ENCODE results near the gene PRKCA. TPM values are rescaled to one million over a fixed set of nuclear protein-coding genes. Genes with fewer than 3 reads are reported as not detected.

The PRKCA gene
- total RNA-seq, 2 experiments from 2014 or later = 63.1 to 68.9 TPM

DNA sequence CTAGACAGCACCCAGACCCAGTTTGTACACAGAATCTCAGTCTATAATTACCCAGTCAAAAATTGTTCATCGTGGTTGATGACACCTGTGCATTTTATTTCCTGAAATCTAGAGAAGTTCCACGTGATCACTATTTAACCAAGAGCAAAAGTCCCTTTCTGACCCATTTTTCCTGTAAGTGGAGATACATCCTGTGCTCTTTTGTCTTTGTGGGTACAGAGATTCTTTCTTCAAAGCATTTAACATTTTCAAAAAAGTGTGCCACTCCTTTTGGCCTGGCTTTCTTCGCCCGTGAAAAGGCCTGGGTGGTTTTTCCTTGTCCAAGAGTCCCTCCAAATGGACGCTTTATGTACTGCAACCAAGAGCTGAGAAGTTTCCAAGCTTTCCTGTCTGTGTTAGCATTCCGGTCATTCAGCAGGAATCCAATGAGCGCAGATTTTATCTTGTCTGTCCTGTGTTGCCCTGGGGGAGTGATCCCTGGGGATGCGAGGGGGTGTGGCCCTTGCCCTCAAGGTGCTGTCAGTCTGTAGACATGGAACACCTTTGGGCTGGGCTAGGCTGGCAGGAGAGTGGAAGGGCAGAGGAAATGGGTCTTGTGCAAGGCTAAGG is 371.4 kb downstream of the PRKCA start:
- peaks cover 45% of the 10 kb centered on the region for H3K4me1 Mint-ChIP-seq
- CTCF ChIA-PET = interaction anchor here (0.5 to 1.8 kb wide), 3 partner anchors 40 to 418 kb away, joined by 3 to 6 read pairs (median 3); no protein-coding TSS in a partner anchor

DNA sequence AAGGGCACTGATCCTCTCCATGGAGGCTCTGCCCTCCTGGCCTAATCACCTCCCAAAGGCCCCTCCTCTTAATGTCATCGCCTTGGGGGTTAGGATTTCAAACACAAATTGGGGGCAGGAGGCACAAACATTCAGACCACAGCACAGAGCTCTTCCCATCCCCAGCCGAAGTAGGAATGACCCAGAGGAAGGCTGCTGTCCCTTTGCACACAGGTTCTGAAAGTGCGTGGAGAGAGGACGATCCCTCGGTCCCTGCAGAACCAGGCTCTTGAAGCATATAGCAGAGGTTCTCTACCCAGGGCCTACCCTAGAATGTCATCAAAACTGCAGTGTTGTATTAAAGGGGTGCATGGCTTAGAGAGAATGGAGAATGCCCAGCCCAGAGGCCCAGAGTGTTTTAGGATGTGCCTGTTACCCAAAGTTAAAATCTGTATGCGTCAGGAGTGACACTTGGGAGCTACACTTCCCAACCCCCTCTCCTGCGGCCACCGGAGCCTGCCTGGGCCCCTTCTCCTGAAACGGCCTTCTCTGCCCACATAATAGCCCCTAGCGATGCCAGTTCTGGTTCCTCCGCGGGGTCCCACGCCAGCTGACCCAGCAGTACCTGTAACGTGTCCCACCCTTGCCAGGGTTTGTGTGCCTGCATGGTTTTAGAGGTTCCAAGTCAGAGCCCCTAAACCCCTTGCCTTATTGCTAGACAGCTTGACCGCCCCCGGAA is 373.0 kb downstream of the PRKCA start:
- Mint-ChIP-seq H3K4me3 (no peak overlapping the region), H3K27me3 (no peaks in the 10 kb centered on the region), H3K27ac (no peak overlapping the region), H3K4me1 (peaks cover 50% of the 10 kb centered on the region), H3K9me3 (ENCODE audit: low read depth) (no peaks in the 10 kb centered on the region), H3K36me3 (peaks cover 20% of the 10 kb centered on the region)
- no peak for DNase-seq
- no peak for ATAC-seq
- CTCF ChIA-PET = interaction anchor here (1.8 kb wide), 1 partner anchor 42 kb away, joined by 6 read pairs; no protein-coding TSS in a partner anchor

More for the DNA sequence above, 371.4 kb downstream of the PRKCA start:
- DNase-seq = peak; percentile 48
- ATAC-seq = peak; percentile 68
- no peak overlapping the region for H3K4me3 Mint-ChIP-seq
- no peaks in the 10 kb centered on the region for H3K9me3 Mint-ChIP-seq (ENCODE audit: low read depth)
- peak overlapping the region; percentile 78 for H3K27ac Mint-ChIP-seq
- H3K27me3 Mint-ChIP-seq = no peaks in the 10 kb centered on the region
- peaks cover 16% of the 10 kb centered on the region for H3K36me3 Mint-ChIP-seq

DNA sequence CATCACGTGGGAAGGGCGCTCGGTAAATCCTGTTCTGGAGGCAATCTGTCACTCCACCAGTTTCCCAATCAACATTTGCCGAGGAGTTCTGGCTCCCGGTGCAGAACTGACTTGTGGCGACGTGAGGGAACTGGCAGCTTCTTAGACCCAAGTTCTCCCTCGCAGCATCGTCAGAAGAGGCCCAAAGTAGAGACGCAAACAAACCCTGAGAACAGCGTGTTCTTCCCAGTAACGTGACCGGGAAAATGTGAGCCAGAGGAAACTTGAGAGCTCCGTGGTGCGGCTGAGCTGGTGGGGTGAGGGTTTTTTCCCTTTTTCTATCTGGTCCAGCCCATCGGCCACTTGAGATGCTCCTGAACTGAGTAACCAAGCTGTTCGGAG is 373.6 kb downstream of the PRKCA start:
- Mint-ChIP-seq H3K36me3 (peaks cover 20% of the 10 kb centered on the region), H3K4me1 (peaks cover 50% of the 10 kb centered on the region), H3K27me3 (no peaks in the 10 kb centered on the region), H3K4me3 (no peak overlapping the region), H3K27ac (no peak overlapping the region), H3K9me3 (ENCODE audit: low read depth) (no peaks in the 10 kb centered on the region)
- CTCF ChIA-PET = no interaction called here
- DNase-seq (no peak), ATAC-seq (no peak)

DNA sequence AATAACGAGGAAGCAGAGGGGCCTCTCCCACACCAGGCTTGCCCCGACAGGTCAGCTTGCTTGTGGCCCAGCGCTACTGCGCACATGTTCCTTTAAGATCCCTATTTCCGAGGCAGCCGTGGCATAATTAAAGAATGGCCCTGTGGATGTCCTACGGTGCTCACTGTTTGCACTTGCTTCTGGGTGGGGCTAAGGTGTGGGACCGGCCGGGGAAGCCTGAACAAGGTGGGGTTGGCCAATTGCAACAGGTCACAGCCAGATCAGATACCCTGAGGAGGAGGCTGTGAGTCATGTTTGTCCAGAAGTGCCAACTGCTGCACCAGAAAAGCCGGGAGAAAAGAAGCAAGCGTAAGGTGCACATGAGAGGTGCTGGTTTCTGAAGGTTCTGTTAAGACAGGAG is 374.0 kb downstream of the PRKCA start:
- no peak for DNase-seq
- Mint-ChIP-seq H3K4me1 (peaks cover 49% of the 10 kb centered on the region), H3K4me3 (no peak overlapping the region)

DNA sequence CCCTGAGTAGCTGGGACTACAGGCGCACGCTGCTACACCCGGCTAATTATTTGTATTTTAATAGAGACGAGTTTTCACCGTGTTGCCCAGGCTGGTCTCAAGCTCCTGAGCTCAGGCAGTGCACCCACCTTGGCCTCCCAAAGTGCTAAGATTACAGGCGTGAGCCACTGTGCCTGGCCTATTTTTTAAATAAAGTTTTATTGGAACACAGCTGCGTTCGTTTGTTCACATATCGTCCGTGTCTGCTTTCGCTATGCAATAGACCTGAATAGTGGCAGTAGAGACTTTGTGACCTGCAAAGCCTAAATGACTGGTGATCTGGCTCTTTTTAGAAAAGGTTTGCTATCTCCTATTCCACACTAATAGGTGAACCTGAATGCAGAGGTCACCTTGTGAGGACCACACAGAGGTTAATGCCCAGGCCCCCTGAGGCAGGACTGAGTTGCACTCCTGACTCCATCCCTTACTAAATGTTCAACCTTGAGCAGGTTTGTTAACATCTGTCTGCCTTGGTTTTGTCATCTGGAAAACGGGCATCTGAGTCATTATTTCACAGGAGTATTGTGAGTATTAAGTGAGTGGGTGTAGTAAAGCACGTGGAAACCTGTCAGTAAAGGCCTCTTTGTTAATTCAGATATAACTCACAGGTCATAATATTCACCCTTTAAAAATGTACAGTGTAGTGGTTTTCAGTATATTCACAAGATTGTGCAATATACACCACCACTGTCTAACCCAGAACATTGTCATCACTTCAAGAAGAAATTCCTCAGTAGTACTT is 375.0 kb downstream of the PRKCA start:
- no peak for ATAC-seq
- H3K4me3 Mint-ChIP-seq = no peak overlapping the region
- peak overlapping the region; percentile 30 for H3K27ac Mint-ChIP-seq
- H3K9me3 Mint-ChIP-seq (ENCODE audit: low read depth) = no peaks in the 10 kb centered on the region
- H3K36me3 Mint-ChIP-seq = peaks cover 20% of the 10 kb centered on the region
- DNase-seq = no peak
- H3K27me3 Mint-ChIP-seq = no peaks in the 10 kb centered on the region
- peaks cover 44% of the 10 kb centered on the region for H3K4me1 Mint-ChIP-seq
- CTCF ChIA-PET = no interaction called here

More for the DNA sequence above, 374.0 kb downstream of the PRKCA start:
- H3K27me3 Mint-ChIP-seq = no peaks in the 10 kb centered on the region
- no peak overlapping the region for H3K27ac Mint-ChIP-seq
- H3K36me3 Mint-ChIP-seq = peaks cover 20% of the 10 kb centered on the region
- CTCF ChIA-PET = no interaction called here
- no peaks in the 10 kb centered on the region for H3K9me3 Mint-ChIP-seq (ENCODE audit: low read depth)
- ATAC-seq = no peak

DNA sequence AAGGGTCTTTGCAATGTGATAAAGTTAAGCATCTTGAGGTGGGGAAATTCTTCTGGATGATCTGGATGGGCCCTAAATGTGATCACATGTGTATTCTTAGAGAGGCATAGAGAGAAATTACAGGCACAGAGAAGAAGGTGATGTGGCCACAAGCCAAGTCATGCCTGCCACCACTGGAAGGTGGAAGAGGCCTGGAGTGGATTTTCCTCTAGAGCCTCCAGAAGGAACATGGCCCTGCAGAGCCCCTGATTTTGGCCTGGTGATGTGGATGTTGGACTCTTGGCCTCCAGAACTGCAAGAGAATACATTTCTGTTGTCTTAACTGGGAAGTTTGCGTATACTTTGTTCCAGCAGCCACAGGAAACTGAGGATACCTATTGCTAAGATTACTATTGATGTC is 375.6 kb downstream of the PRKCA start:
- H3K27ac Mint-ChIP-seq = peak overlapping the region; percentile 29
- DNase-seq (no peak), ATAC-seq (no peak)
- no peak overlapping the region for H3K4me3 Mint-ChIP-seq
- CTCF ChIA-PET = no interaction called here
- peaks cover 20% of the 10 kb centered on the region for H3K36me3 Mint-ChIP-seq
- no peaks in the 10 kb centered on the region for H3K27me3 Mint-ChIP-seq
- peaks cover 42% of the 10 kb centered on the region for H3K4me1 Mint-ChIP-seq
- no peaks in the 10 kb centered on the region for H3K9me3 Mint-ChIP-seq (ENCODE audit: low read depth)

DNA sequence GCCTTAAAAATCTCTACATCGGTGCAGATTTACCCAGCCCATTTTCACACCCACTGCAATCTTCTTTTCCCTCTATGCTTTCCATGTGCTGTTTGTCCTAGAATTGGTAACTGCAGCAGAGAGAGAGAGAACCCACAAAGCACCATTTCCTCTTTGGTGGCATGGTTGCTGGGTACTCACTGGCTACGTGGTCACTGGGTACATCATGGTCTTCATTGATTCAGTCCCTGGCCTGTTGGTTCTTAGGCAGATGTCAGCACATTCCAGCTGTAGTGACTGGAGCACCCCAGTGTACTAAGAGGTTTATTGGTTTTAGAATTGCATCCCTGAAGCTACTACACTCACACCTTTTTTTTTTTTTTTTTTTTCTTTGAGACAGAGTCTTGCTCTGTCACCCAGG is 376.4 kb downstream of the PRKCA start:
- Mint-ChIP-seq H3K9me3 (ENCODE audit: low read depth) (no peaks in the 10 kb centered on the region), H3K4me3 (no peak overlapping the region), H3K27me3 (no peaks in the 10 kb centered on the region), H3K4me1 (peaks cover 35% of the 10 kb centered on the region), H3K36me3 (peaks cover 20% of the 10 kb centered on the region), H3K27ac (no peak overlapping the region)
- ATAC-seq = no peak
- no peak for DNase-seq
- CTCF ChIA-PET = no interaction called here

DNA sequence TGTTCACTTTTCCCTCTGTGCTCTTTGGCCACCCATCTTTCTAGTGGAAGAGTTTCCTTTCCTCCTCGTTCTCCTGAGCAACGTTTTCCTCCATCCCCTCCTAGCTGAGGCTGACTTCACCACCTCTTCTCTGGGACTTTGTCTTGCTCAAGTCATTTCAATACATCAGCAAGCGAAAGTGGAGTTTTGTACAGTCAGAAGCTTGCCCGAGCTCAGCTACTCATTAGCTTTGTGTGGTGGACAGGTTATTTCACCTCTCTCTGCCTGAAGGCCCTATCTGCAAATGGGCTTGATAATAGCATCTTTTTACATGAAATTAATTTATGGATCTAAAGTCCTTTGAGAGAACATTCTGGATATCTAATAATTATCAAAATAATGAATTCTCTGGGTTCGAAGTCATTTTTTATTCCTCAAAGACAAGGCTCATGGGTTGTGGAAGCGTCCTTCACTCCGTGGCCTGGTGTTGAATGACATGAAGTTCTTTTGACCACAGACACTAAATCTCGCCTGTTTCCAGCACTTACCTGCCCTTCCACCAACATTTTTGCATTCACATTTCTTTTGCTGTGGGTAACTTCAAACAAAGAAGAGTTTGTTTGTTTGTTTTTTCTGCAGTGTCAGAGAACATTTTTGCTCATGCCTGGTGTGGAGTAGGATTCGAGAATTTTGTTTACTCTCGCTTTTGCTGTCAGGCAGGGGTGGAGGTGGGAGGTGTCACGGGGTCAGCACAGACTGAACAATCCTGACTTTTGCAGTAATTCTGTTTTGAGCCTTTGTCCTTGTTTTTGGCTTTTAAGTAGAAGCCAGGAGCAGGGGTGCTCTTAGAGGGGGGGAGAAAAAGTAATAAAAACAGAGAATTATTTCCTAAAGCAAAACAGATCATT is 377.5 kb downstream of the PRKCA start:
- H3K4me3 Mint-ChIP-seq = no peak overlapping the region
- no peak overlapping the region for H3K27ac Mint-ChIP-seq
- H3K27me3 Mint-ChIP-seq = no peaks in the 10 kb centered on the region
- H3K36me3 Mint-ChIP-seq = peaks cover 20% of the 10 kb centered on the region
- ATAC-seq (no peak), DNase-seq (no peak)
- peaks cover 25% of the 10 kb centered on the region for H3K4me1 Mint-ChIP-seq
- CTCF ChIA-PET = no interaction called here
- H3K9me3 Mint-ChIP-seq (ENCODE audit: low read depth) = no peaks in the 10 kb centered on the region

DNA sequence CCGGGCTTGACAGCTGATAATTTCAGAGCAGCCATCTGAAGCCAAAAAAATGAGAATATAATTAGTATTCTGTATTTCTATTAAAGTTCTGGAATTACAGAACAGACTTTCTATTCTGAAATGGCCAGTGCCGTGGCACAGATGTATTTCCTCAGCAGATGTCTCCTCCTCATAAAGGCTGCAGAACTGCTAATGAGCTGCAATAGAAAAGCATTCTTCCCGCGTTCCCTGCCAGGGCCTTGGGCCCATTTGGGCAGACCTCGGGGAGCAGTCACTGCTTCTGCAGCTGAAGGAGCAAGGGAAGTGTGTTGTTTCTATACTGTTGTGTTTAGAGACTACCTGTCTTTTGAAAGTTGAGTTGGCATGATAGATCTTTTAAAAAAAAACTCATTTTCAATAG is 379.9 kb downstream of the PRKCA start:
- Mint-ChIP-seq H3K36me3 (peaks cover 23% of the 10 kb centered on the region), H3K27me3 (no peaks in the 10 kb centered on the region), H3K4me3 (no peak overlapping the region), H3K4me1 (peaks cover 21% of the 10 kb centered on the region), H3K9me3 (ENCODE audit: low read depth) (no peaks in the 10 kb centered on the region), H3K27ac (no peak overlapping the region)
- CTCF ChIA-PET = interaction anchor here (0.9 kb wide), 1 partner anchor 10 kb away, joined by 3 read pairs; no protein-coding TSS in a partner anchor
- ATAC-seq = no peak
- no peak for DNase-seq

DNA sequence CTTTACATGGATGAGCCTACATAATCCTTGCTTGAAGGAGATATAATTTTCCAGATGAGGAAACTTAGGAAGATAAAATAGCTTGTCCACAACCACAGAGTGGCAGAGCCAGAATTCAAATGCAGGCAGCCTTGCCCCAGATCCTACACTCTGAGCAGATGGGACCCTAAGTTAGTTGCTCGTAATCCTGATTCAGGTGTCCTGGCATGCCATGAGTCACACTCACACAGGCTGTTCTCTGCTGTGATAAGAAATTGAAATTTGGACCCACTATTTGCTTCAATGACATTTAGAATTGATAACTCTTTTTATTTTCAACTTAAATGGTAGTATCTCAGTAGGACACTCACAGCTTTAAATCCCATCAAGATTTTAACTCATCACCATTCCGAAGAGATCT is 381.8 kb downstream of the PRKCA start:
- H3K27me3 Mint-ChIP-seq = no peaks in the 10 kb centered on the region
- no peak for ATAC-seq
- no peaks in the 10 kb centered on the region for H3K9me3 Mint-ChIP-seq (ENCODE audit: low read depth)
- peaks cover 6% of the 10 kb centered on the region for H3K4me1 Mint-ChIP-seq
- H3K27ac Mint-ChIP-seq = no peak overlapping the region
- CTCF ChIA-PET = interaction anchor here (1.3 kb wide), 1 partner anchor 11 kb away, joined by 3 read pairs; no protein-coding TSS in a partner anchor
- H3K4me3 Mint-ChIP-seq = no peak overlapping the region
- peaks cover 22% of the 10 kb centered on the region for H3K36me3 Mint-ChIP-seq
- DNase-seq = no peak

DNA sequence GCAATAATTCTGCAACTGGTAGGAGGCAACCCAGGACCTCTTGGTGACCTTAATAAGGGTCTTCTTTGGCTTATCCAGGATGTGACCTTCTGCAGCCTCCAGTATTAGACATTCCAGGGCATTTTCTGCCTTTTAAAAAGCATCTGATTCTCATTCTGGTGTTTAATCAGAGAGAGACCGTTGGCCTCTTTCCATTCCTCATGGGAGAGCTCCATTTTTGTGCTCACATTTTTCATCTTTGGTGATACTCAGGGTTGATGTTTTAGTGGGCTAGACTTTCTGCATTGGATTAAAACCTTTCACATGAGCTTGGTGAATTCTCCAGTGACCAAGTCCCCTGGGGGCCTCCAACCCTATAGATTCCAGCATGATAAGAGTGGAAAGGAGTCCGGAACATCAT is 382.3 kb downstream of the PRKCA start:
- H3K36me3 Mint-ChIP-seq = peaks cover 20% of the 10 kb centered on the region
- H3K27me3 Mint-ChIP-seq = no peaks in the 10 kb centered on the region
- CTCF ChIA-PET = interaction anchor here (1.3 kb wide), 1 partner anchor 10 kb away, joined by 3 read pairs; no protein-coding TSS in a partner anchor
- H3K9me3 Mint-ChIP-seq (ENCODE audit: low read depth) = no peaks in the 10 kb centered on the region
- H3K4me3 Mint-ChIP-seq = no peak overlapping the region
- no peak overlapping the region for H3K27ac Mint-ChIP-seq
- DNase-seq = no peak
- peaks cover 2% of the 10 kb centered on the region for H3K4me1 Mint-ChIP-seq
- ATAC-seq = no peak

DNA sequence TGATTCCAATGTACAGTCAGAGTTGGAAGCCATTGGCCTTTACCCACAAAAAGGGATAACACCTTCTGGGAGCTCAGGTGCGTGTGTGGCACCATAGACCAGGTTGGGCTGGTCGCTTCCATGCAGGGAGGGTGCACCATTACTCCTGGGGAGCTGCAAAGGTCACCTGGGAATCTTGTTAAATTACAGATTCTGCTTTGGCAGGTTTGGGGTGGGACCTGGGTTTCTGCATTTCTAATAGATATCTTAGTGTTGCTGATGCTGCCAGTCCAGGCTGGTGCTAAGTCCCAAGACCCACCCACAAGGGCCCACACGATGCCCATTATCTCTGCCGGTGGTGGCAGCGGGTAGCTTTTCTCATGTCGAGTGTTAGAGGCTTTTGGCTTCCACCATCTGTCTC is 384.2 kb downstream of the PRKCA start:
- no peak for ATAC-seq
- Mint-ChIP-seq H3K4me1 (peaks cover 10% of the 10 kb centered on the region), H3K27me3 (no peaks in the 10 kb centered on the region), H3K4me3 (no peak overlapping the region), H3K36me3 (peaks cover 31% of the 10 kb centered on the region), H3K27ac (no peak overlapping the region), H3K9me3 (ENCODE audit: low read depth) (no peaks in the 10 kb centered on the region)
- CTCF ChIA-PET = no interaction called here
- no peak for DNase-seq

Measured in activated CD8-positive, alpha-beta memory T cell treated with anti-CD3 and anti-CD28 coated beads, Interleukin-2, amount 10 ng/mL, durations not matched to agents 7 days and 5 days (primary cell).